H1 (cell line): ENCODE results near the gene IRF5. TPM values are rescaled to one million over a fixed set of nuclear protein-coding genes. Genes with fewer than 3 reads are reported as not detected.

ENCODE experiments used
- CTCF ChIA-PET: fragments of 300-600 bp; sonication (Branson Sonifier 250); formaldehyde crosslinking; loops from one replicate; lab custom pipeline; 2021; ENCODE audit not compliant: partially characterized antibody; lab: Charles Lee
- POLR2A ChIA-PET: fragments of 300-600 bp; sonication (Branson Sonifier 250); formaldehyde crosslinking; loops from one replicate; lab custom pipeline; 2021; ENCODE audit warnings: inconsistent platforms; ENCODE audit not compliant: partially characterized antibody; lab: Charles Lee
- DNase-seq, 2 experiments: peaks; one replicate each; pipeline versions ENCODE4 v3.0.0 to v3.0.0-alpha.2; 2010 to 2022; ENCODE audit warnings: low spot score in 2 of 2, low read depth in 1 of 2, mixed read lengths in 1 of 2
- FAIRE-seq: peaks from 2 replicates; lab custom pipeline; 2011; peaks lifted over from hg19 to GRCh38; lab: Jason Lieb, UNC
- H2AFZ ChIP-seq: 2 replicates; pipeline ENCODE4 v1.8.1; 2012; ENCODE audit warnings: low read length, inconsistent platforms
- H2AK5ac ChIP-seq: 2 replicates; pipeline ENCODE4 v1.6.1; 2013; ENCODE audit warnings: low read depth, low read length
- H2BK120ac ChIP-seq: replicated peaks from 2 replicates; pipeline ENCODE3; 2013; ENCODE audit warnings: low read depth, low read length, inconsistent platforms
- H2BK12ac ChIP-seq: 2 replicates; pipeline ENCODE4 v1.6.1; 2013; ENCODE audit warnings: low read depth, low read length
- H2BK15ac ChIP-seq: 2 replicates; pipeline ENCODE4 v1.6.1; 2013; ENCODE audit warnings: low read length
- H2BK20ac ChIP-seq: 2 replicates; pipeline ENCODE4 v1.6.1; 2013; ENCODE audit warnings: low read length
- H2BK5ac ChIP-seq: 2 replicates; pipeline ENCODE4 v1.6.1; 2013; ENCODE audit warnings: low read depth, low read length
- H3K14ac ChIP-seq: 2 replicates; pipeline ENCODE4 v1.6.1; 2013; ENCODE audit warnings: inconsistent platforms; ENCODE audit not compliant: insufficient read length
- H3K18ac ChIP-seq: 2 replicates; pipeline ENCODE4 v1.6.1; 2013; ENCODE audit warnings: low read length; ENCODE audit errors: extremely low read depth
- H3K23ac ChIP-seq: 2 replicates; pipeline ENCODE4 v1.6.1; 2013; ENCODE audit warnings: inconsistent platforms; ENCODE audit not compliant: insufficient read length
- H3K23me2 ChIP-seq: 2 replicates; pipeline ENCODE4 v1.6.1; 2013; ENCODE audit warnings: low read depth, low read length
- H3K27ac ChIP-seq: 2 replicates; pipeline ENCODE4 v1.6.1; 2011; ENCODE audit warnings: low read depth, low read length, inconsistent platforms
- H3K27me3 ChIP-seq, 4 experiments: replicated peaks in 1 of 4; 1 replicate in 1 of 4; 2 replicates in 3 of 4; pipeline versions ENCODE4 v1.6.1 to v1.8.1; 2011 to 2013; ENCODE audit warnings: low read length in 3 of 4, mild to moderate bottlenecking in 3 of 4, inconsistent platforms in 2 of 4, mixed read lengths in 2 of 4, moderate library complexity in 1 of 4; ENCODE audit not compliant: control insufficient read depth in 3 of 4, insufficient read depth in 3 of 4; ENCODE audit errors: extremely low read depth in 1 of 4
- H3K36me3 ChIP-seq, 4 experiments: 2 replicates each; pipeline versions ENCODE4 v1.6.1 to v1.8.1; 2011 to 2013; ENCODE audit warnings: mild to moderate bottlenecking in 4 of 4, low read length in 3 of 4, moderate library complexity in 2 of 4, control low read depth in 1 of 4, inconsistent platforms in 1 of 4; ENCODE audit not compliant: insufficient read depth in 4 of 4, control insufficient read depth in 2 of 4
- H3K4ac ChIP-seq: replicated peaks from 2 replicates; pipeline ENCODE3; 2013; ENCODE audit warnings: low read length, low read depth, mixed read lengths, inconsistent platforms; ENCODE audit not compliant: insufficient read length
- H3K4me1 ChIP-seq, 4 experiments: replicated peaks in 1 of 4; 1 replicate in 1 of 4; 2 replicates in 3 of 4; pipeline versions ENCODE4 v1.6.1 to v1.8.1; 2011 to 2013; ENCODE audit warnings: low read length in 3 of 4, inconsistent platforms in 2 of 4, mixed read lengths in 1 of 4; ENCODE audit not compliant: insufficient read depth in 4 of 4, control insufficient read depth in 3 of 4
- H3K4me2 ChIP-seq, 2 experiments: 2 replicates each; pipeline versions ENCODE4 v1.6.1 to v1.8.1; 2011 to 2013; ENCODE audit warnings: low read depth in 2 of 2, low read length in 2 of 2, control low read depth in 1 of 2, inconsistent platforms in 1 of 2, mild to moderate bottlenecking in 1 of 2; ENCODE audit not compliant: insufficient read depth in 1 of 2
- H3K4me3 ChIP-seq, 4 experiments: fragments of 200-600, 300-600 bp in 1 of 4; sonication (generic), shearing (Covaris generic), sonication (Bioruptor Twin) in 1 of 4; 2 replicates each; pipeline versions ENCODE4 v1.5.1 to v1.8.1; 2011 to 2016; ENCODE audit warnings: low read length in 4 of 4, low read depth in 3 of 4, control low read depth in 2 of 4, inconsistent platforms in 2 of 4, mild to moderate bottlenecking in 2 of 4, mixed read lengths in 1 of 4, moderate library complexity in 1 of 4; ENCODE audit not compliant: insufficient read depth in 2 of 4; ENCODE audit errors: extremely low read depth in 1 of 4
- H3K56ac ChIP-seq: replicated peaks from 2 replicates; pipeline ENCODE3; 2013; ENCODE audit warnings: low read depth, mild to moderate bottlenecking, mixed read lengths, low read length, inconsistent platforms; ENCODE audit not compliant: insufficient read length
- H3K79me1 ChIP-seq: 2 replicates; pipeline ENCODE4 v1.6.1; 2013; ENCODE audit warnings: low read depth, low read length, control low read depth
- H3K79me2 ChIP-seq, 2 experiments: 2 replicates each; pipeline versions ENCODE4 v1.6.1 to v1.8.1; 2012 to 2013; ENCODE audit warnings: low read length in 2 of 2, mild to moderate bottlenecking in 2 of 2, inconsistent platforms in 1 of 2; ENCODE audit not compliant: insufficient read depth in 2 of 2, control insufficient read depth in 1 of 2
- H3K9ac ChIP-seq, 4 experiments: replicated peaks in 1 of 4; 1 replicate in 1 of 4; 2 replicates in 3 of 4; pipeline versions ENCODE4 v1.6.1 to v1.8.1; 2011 to 2013; ENCODE audit warnings: low read depth in 3 of 4, low read length in 3 of 4, control low read depth in 2 of 4, mild to moderate bottlenecking in 2 of 4, moderate library complexity in 2 of 4, inconsistent platforms in 1 of 4; ENCODE audit errors: extremely low read depth in 1 of 4
- H3K9me3 ChIP-seq, 2 experiments: 2 replicates each; pipeline versions ENCODE4 v1.6.1 to v1.8.1; 2012 to 2013; ENCODE audit warnings: mild to moderate bottlenecking in 2 of 2, moderate library complexity in 2 of 2, control low read depth in 1 of 2, inconsistent platforms in 1 of 2, low read depth in 1 of 2, low read length in 1 of 2, mixed read lengths in 1 of 2; ENCODE audit not compliant: insufficient read depth in 2 of 2
- H4K20me1 ChIP-seq, 2 experiments: replicated peaks in 1 of 2; 2 replicates each; pipeline versions ENCODE3 to v1.8.1; 2011 to 2013; ENCODE audit warnings: inconsistent platforms in 2 of 2, low read length in 2 of 2, mild to moderate bottlenecking in 1 of 2; ENCODE audit not compliant: insufficient read depth in 2 of 2, control insufficient read depth in 1 of 2
- H4K5ac ChIP-seq: 2 replicates; pipeline ENCODE4 v1.6.1; 2013; ENCODE audit warnings: low read length, low read depth, mixed read lengths, inconsistent platforms; ENCODE audit not compliant: insufficient read length
- H4K8ac ChIP-seq: 2 replicates; pipeline ENCODE4 v1.8.0; 2013; ENCODE audit warnings: mild to moderate bottlenecking, moderate library complexity, low read length, inconsistent platforms; ENCODE audit not compliant: insufficient read depth; ENCODE audit errors: extremely low read depth
- H4K91ac ChIP-seq: replicated peaks from 2 replicates; pipeline ENCODE3; 2013; ENCODE audit warnings: low read length, mixed read lengths, inconsistent platforms; ENCODE audit not compliant: insufficient read length
- ATF2 ChIP-seq: IDR thresholded peaks from 2 replicates; pipeline ENCODE4 v1.6.1; 2012; ENCODE audit warnings: low read length, inconsistent platforms
- CBX8 ChIP-seq: fragments of 300-800, 300-1000 bp; sonication (generic); IDR thresholded peaks from 2 replicates; pipeline ENCODE4 v1.7.1; 2016; ENCODE audit warnings: low read depth, low read length, borderline replicate concordance
- CHD1 ChIP-seq: IDR thresholded peaks from 2 replicates; pipeline ENCODE4 v1.6.1; 2012; ENCODE audit warnings: low read depth, low read length, improper control_type of control experiment
- EP300 ChIP-seq, 2 experiments: IDR thresholded peaks; 1 replicate in 1 of 2; 2 replicates in 1 of 2; pipeline ENCODE4 v1.6.1; 2011 to 2012; ENCODE audit warnings: low read depth in 2 of 2, low read length in 2 of 2, mild to moderate bottlenecking in 2 of 2, borderline replicate concordance in 1 of 2, inconsistent platforms in 1 of 2, moderate library complexity in 1 of 2
- JUN ChIP-seq: IDR thresholded peaks from 2 replicates; pipeline ENCODE4 v1.6.1; 2011; ENCODE audit warnings: low read depth, mild to moderate bottlenecking, improper control_type of control experiment, low read length
- MAFK ChIP-seq: IDR thresholded peaks from 2 replicates; pipeline ENCODE4 v1.6.1; 2012; ENCODE audit warnings: low read depth, mild to moderate bottlenecking, improper control_type of control experiment, low read length
- SP1 ChIP-seq: IDR thresholded peaks from 2 replicates; pipeline ENCODE4 v1.6.1; 2011; ENCODE audit warnings: low read depth, low read length
- WGBS, 2 experiments: shearing (Covaris generic) in 1 of 2; methylation state at CpG; one replicate each; pipeline versions ENCODE4 v1.1.6 to v1.1.7; 2013 to 2015; ENCODE audit warnings: low lambda C conversion rate in 2 of 2, mixed read lengths in 2 of 2, inconsistent platforms in 1 of 2, low coverage in 1 of 2, missing lambda C conversion rate in 1 of 2; ENCODE audit not compliant: insufficient replicate concordance in 2 of 2, insufficient coverage in 1 of 2, insufficient read length in 1 of 2; ENCODE audit errors: extremely low coverage in 1 of 2, missing lambda C conversion rate in 1 of 2; 5-methylcytosine and 5-hydroxymethylcytosine counted together
- polyA plus RNA-seq, 7 experiments: library from polyadenylated mRNA; depleted of rRNA in 3 of 7; stranded (reverse) in 5 of 7; unstranded in 2 of 7; fragments of >200 nt in 5 of 7; fragments of 200-250 nt in 2 of 7; gene quantifications; 1 replicate in 5 of 7; 2 replicates in 1 of 7; 4 replicates in 1 of 7; pipeline versions ENCODE4 v1.2.1 to v1.2.3, GENCODE V29; 2011 to 2013; ENCODE audit warnings: missing spikeins in 2 of 7, mixed read lengths in 2 of 7
- total RNA-seq: library from RNA; stranded (reverse); fragmentation: NEBNext Ultra II Directional; extraction: Animal tissue kit (Norgen Biotek cat#: 25700); gene quantifications from 2 replicates; pipeline ENCODE4 v1.2.1, GENCODE V29; 2021

Gene IRF5
- total and polyA plus RNA-seq, 2 of the 8 experiments (the other 6 are each of a cell fraction or from before 2014, with no cell fraction given): 0.28 to 1.1 TPM

DNA sequence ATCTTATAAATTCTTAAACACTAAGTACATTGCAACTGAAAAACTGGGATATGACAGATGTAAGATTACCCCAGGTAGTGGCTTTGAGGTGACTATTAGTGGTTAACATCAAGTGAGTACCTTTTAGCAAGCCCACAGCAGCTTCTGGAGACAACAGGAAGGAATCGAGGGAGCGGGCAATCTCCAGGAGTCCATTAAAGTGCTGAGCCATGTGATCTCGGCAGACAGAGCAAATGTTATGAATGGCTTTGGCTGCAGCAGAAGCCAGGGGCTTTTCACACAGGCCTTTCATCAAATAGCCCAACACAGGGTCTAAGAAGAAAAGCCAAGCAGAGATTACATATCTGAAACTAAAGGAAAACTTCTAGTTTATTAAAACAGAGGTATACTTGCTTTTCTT lies 48.9 kb downstream of the IRF5 start:
- Histone ChIP-seq H3K4ac (no peak overlapping the region), H2BK12ac (no peak overlapping the region), H3K9ac (no peak overlapping the region), H3K4me1 (peaks cover 0 to 3% (median 1%) of the 10 kb centered on the region in 4 experiments; a peak in 2 of 7 replicates), H3K27ac (no peak overlapping the region), H3K79me2 (no peaks in the 10 kb centered on the region), H3K9me3 (no peaks in the 10 kb centered on the region), H3K79me1 (no peaks in the 10 kb centered on the region), H3K18ac (no peak overlapping the region), H3K14ac (no peak overlapping the region), H4K20me1 (peaks cover 0 to 1% of the 10 kb centered on the region in 2 experiments), H3K4me3 (no peak overlapping the region), H2AK5ac (no peak overlapping the region), H3K23ac (no peak overlapping the region), H3K23me2 (no peaks in the 10 kb centered on the region), H3K56ac (no peak overlapping the region), H2BK20ac (no peak overlapping the region), H2BK15ac (no peak overlapping the region), H4K5ac (no peak overlapping the region), H3K27me3 (no peaks in the 10 kb centered on the region), H4K91ac (no peak overlapping the region), H2BK120ac (no peak overlapping the region), H3K36me3 (peaks cover 10 to 80% (median 28%) of the 10 kb centered on the region in 4 experiments), H3K4me2 (no peak overlapping the region), H2AFZ (no peak overlapping the region), H4K8ac (no peak overlapping the region; the same call in 1 of the 2 replicates), H2BK5ac (no peak overlapping the region)
- TF ChIP-seq MAFK (no peak), CHD1 (no peak), EP300 (IDR thresholded peaks at IDR 0.05; ENCODE audit: borderline replicate concordance in 1 of 2, low read depth in 2 of 2, low read length in 2 of 2) (no peak), ATF2 (no peak), SP1 (no peak), JUN (no peak), CBX8 (no peak)
- DNase-seq: no peak
- POLR2A ChIA-PET: no interaction called here
- CTCF ChIA-PET: interaction anchor here (1.0 to 1.7 kb wide), 4 partner anchors 10 to 105 kb away, joined by 3 to 10 read pairs (median 6); no protein-coding TSS in a partner anchor
- WGBS, 2 experiments: 73% methylated on average over 3 of the region's 3 CpGs; no CpG with 5 or more reads in 1 of the 2 experiments
- FAIRE-seq: no peak
